HG03097 (cell line): ENCODE measurements around the gene DTX2.
"Not testable (repeated sequence)": the region's sequence is repeated elsewhere in the genome, so short reads cannot be mapped to it uniquely, and the experiment has no call there.

Source experiments
- ATAC-seq: cut with Tn5 transposase; IDR thresholded peaks from one replicate; pipeline ENCODE4 v1.9.1; 2021; ENCODE audit not compliant: unreplicated experiment, low FRiP score

The DTX2 gene

GRCh38 chr7:76442664-76443446, 18.7 kb upstream of the DTX2 start:
- not testable (repeated sequence) for ATAC-seq

GRCh38 chr7:76443846-76444245, 17.7 kb upstream of the DTX2 start:
- ATAC-seq: not testable (repeated sequence)

- peak; percentile 68 for ATAC-seq
These were observed 15.9 kb upstream of the DTX2 start for GRCh38 chr7:76445577-76446008.

GRCh38 chr7:76457017-76457416, 4.5 kb upstream of the DTX2 start:
- ATAC-seq: not testable (repeated sequence)

- not testable (repeated sequence) for ATAC-seq
These were observed 3.0 kb upstream of the DTX2 start for GRCh38 chr7:76458504-76458903.

GRCh38 chr7:76460767-76461166, 742 bp upstream of the DTX2 start:
- not testable (repeated sequence) for ATAC-seq

GRCh38 chr7:76462271-76462882, 868 bp downstream of the DTX2 start:
- peak; percentile 3 for ATAC-seq

- ATAC-seq: not testable (repeated sequence)
These were observed 3.5 kb downstream of the DTX2 start for GRCh38 chr7:76464959-76465358.

GRCh38 chr7:76465950-76466349, 4.4 kb downstream of the DTX2 start:
- not testable (repeated sequence) for ATAC-seq

GRCh38 chr7:76467743-76468404, 6.4 kb downstream of the DTX2 start:
- not testable (repeated sequence) for ATAC-seq

- ATAC-seq: not testable (repeated sequence)
These were observed 10.2 kb downstream of the DTX2 start for GRCh38 chr7:76471556-76472221.

- not testable (repeated sequence) for ATAC-seq
These were observed 11.6 kb downstream of the DTX2 start for GRCh38 chr7:76473097-76473496.

- ATAC-seq: not testable (repeated sequence)
These were observed 14.8 kb downstream of the DTX2 start for GRCh38 chr7:76476280-76476679.

GRCh38 chr7:76476742-76477474, 15.4 kb downstream of the DTX2 start:
- ATAC-seq: not testable (repeated sequence)

GRCh38 chr7:76479628-76480027, 18.1 kb downstream of the DTX2 start:
- not testable (repeated sequence) for ATAC-seq

- not testable (repeated sequence) for ATAC-seq
These were observed 19.1 kb downstream of the DTX2 start for GRCh38 chr7:76480403-76481253.

GRCh38 chr7:76482660-76483059, 21.2 kb downstream of the DTX2 start:
- not testable (repeated sequence) for ATAC-seq

- ATAC-seq: not testable (repeated sequence)
These were observed 21.6 kb downstream of the DTX2 start for GRCh38 chr7:76483081-76483480.

- ATAC-seq: not testable (repeated sequence)
These were observed 22.9 kb downstream of the DTX2 start for GRCh38 chr7:76484456-76484855.
